ENCODE measurements around the gene ELAVL2. TPM values are rescaled to one million over a fixed set of nuclear protein-coding genes. Genes with fewer than 3 reads are reported as not detected.

The ELAVL2 gene
- polyA plus RNA-seq, 4 donors: 2.9 to 4.6 (median 3.5) TPM

DNA sequence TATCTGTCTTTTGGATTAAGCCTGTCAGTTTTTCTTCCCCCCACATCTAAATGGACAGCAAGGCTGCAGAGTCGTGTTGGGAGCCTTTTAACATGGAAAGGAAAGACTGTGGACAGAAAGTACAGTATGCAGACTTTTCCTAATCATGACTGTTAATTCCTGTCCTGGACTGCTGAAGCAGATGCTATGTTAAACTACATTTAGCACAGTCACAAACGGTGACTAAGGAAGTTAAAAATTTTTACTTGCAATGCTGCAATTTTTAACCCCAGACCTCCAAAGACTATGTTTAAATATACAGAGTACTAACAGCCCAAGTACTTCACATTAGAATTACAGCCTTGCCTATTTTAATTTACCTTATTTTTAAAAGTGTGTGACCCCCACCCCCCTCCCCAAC lies 51.8 kb downstream of the ELAVL2 start:
- DNase-seq (ENCODE audit: low read depth in 4 of 4, low spot score in 3 of 4): no peak

DNA sequence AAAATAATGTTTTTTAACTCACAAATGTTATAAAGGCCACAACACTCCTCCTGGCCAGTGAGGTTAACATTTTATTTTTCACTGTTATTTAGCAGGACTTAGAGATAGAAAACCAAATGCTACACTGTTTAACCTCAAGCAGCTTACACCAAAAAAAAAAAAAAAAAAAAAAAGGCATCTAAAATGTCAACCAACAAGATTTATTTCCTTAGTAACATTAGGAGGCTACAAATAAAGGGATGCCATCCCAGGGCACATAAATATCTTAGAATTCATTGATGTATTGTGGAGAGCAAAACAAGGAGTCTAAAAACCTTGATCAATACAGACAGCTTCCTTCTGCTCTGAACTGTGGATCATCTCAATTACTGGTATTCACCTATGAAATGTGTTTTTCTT lies 53.7 kb downstream of the ELAVL2 start:
- DNase-seq (ENCODE audit: low read depth in 4 of 4, low spot score in 3 of 4): no peak

DNA sequence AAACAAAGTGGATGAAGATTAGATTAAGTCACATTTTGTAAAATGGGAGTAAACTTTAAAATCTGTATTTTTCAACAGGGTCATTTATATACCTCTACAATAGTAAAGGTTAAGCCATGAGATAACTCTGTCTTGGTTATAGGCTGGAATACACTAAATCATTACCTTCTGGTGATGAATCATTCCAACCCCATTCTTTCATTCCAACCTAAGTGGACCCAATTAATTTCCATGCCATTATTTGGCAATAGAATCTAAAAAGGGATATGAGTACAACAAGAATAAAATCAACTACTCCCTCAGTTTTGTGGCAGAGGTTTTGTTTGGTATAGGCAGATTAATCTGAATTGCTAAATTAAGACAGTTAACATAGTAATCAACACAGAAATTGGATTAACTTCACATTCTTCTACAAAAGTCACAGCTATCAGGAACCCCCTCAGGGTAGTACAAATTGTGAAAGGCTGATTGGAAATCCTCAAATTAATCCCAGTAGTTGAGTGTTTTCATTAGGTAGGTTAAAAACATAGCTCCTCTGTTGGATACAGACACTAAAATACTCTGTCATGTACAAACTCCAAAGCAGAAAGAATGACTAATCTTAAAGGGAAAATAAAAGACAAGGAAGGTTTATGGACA lies 54.2 kb downstream of the ELAVL2 start:
- no peak for DNase-seq (ENCODE audit: low read depth in 4 of 4, low spot score in 3 of 4)

DNA sequence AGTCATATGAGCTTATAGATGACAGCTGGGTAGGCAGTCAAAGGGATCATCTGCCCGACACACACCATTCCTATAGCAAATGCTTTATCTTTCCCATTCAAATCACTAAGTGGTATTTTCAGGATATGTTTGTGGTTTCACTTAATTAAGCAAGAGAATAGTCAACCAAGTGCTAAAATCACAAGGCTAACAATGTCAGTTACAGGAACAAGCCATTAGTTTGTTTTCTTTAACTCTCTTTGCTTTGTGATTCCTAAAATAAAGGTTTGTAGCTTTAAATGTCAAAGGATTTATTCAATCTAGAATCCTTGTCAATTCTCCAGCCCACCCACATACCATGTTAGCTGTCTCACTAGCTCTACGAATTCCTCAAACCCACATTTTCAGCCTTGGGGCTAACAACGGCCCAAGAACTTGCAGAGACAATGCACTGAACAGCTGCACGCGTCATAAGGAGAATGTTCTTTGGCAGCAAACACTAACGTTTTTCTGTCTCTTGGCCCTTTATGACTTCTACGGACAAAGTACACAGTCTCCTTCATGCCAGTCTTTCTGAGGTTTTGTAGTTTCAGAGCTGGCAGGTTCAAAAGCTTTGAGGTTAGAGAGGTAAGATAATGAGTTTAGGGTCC lies 56.6 kb downstream of the ELAVL2 start:
- no peak for DNase-seq (ENCODE audit: low read depth in 4 of 4, low spot score in 3 of 4)

DNA sequence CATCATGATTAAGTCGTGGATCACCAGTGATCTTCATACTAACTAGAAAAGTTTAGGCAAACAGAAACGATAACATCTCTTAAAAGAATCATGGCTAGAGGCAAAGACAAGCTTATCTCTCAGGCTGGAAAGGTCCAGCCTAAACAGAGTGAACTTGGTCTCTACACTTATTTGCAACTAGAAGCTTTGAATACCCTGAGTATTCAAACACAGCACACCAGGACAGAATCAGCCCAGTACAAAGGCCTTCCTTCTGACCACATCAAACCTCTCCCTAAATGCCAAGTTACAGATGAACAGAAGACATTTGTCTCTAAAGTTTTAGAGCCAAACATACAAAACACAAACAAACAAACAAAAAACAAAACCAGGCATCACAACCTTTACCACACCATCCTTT lies 57.2 kb downstream of the ELAVL2 start:
- no peak for DNase-seq (ENCODE audit: low read depth in 4 of 4, low spot score in 3 of 4)

DNA sequence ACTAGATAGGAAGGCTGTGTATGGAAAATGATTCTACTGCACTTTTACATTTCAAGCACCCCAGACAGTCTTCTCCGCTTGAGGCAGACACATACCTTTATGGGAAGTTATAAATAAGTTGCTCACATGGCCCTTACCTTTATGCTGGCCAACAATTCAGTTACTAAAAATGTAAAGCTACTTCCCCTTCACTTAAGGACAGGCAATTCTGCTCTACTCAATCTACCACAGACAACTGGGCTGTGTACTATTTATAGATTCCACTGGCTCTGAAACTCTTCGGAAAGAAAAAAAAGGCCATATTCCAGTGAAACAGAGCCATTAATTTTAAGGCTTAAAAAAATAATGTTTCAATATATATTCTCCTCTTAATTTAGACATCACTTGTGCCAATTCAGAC lies 59.4 kb downstream of the ELAVL2 start:
- DNase-seq (ENCODE audit: low read depth in 4 of 4, low spot score in 3 of 4): no peak

DNA sequence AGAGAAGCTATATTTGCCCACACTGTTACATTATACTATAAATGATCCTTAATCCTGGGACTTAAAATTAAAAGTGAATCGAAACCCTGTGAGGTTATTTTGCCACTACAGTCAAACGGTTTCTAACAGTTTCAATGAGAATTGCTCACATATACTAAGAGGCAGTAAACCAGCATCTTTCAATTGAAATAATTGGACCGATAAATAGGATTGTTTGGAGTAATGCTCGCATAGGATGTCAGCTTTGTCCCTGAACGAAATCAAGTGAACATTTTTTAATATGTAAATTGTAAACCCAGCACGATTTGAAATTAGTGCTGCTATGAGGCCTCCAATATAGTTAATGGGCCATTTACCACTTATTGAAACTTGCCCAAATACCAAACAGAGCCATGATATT lies 60.5 kb downstream of the ELAVL2 start:
- no peak for DNase-seq (ENCODE audit: low read depth in 4 of 4, low spot score in 3 of 4)

DNA sequence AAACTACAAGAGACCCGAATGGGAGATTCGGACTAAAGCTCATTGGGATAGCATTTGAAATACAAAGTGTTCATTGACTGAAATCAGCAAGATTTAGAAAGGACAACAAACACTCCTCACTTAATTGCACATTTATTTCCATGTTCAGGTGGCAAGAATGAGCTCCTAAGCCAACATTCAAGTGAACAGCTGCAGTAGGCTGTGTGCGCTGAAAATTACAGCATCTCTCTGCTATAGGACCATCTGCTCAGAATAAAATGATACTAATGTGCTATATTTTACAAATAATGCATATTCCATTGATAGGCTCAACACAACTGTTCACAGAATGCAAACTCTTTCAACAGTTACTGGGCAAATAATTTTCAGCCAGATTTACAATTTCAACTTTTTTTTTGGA lies 61.8 kb downstream of the ELAVL2 start:
- no peak for DNase-seq (ENCODE audit: low read depth in 4 of 4, low spot score in 3 of 4)

DNA sequence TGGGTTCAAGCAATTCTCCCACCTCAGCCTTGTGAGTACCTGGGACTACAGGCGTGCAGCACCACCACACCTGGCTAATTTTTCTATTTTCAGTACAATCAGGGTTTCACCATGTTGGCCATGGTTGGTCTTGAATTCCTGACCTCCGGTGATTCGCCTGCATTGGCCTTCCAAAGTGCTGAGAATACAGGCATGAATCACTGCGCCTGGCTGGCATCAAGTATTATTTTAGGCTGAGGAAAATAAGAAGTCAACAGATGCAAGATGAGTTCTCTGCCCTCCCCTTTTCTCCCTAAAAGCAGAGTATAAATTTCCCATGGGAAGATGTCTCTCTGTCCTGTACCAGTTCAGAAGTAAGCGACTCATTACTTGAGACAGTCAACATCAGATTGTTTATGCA lies 71.5 kb downstream of the ELAVL2 start:
- no peak for DNase-seq (ENCODE audit: low read depth in 4 of 4, low spot score in 3 of 4)

DNA sequence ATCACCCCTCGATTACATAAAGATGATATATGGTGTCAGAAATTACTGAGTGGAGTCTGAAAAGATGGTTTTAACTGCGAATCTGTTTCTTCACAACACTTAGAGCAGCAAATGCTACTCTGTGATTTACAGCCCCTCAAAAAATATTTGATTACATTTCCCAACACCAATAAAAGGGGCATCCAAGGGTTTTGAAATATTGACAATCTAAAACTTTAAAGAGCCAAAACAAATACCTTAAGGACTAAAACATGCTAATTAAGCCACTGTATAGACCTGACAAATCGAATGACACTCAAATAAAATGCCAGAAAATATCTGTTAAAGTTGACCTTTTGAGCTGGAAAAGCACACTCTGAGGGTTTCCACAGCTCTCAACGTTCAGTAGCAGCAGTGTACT lies 73.2 kb downstream of the ELAVL2 start:
- no peak for DNase-seq (ENCODE audit: low read depth in 4 of 4, low spot score in 3 of 4)

DNA sequence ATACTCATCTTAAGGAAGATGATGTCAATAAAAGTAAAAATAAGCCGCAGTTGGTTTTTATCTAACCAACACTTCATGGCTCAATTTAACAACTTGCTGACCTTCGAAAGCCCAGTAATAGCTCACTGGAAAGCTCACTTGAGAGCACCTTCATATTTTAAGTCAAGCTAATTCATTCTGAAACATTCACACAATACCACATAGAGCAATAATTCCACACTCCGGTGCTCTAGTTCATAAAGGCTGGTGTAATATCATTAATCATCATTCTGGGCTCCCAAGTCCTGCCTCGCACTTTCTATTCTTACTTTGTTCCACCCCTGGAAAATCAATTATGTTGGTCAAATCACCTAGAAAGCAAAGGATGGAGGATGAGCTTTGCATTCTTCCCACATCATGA lies 74.4 kb downstream of the ELAVL2 start:
- no peak for DNase-seq (ENCODE audit: low read depth in 4 of 4, low spot score in 3 of 4)

DNA sequence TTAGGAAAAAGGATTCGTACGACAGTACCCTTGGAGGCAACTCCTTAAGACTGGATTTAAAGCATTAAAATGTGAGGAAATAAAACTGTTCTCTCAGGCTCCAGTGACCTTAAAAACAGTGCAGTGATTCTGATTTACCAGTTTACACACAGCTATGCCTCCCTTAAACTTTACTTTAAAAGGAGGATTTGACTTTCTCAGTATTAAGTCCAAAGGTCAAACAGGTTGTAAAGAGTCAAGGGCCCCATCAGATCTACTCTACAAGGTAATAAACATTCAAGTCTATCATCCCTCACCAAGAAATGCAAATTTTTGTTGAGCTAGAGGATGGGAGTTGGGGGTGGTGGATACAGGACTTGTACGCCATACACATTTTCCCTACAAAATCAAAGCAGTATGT lies 75.2 kb downstream of the ELAVL2 start:
- DNase-seq (ENCODE audit: low read depth in 4 of 4, low spot score in 3 of 4): no peak

DNA sequence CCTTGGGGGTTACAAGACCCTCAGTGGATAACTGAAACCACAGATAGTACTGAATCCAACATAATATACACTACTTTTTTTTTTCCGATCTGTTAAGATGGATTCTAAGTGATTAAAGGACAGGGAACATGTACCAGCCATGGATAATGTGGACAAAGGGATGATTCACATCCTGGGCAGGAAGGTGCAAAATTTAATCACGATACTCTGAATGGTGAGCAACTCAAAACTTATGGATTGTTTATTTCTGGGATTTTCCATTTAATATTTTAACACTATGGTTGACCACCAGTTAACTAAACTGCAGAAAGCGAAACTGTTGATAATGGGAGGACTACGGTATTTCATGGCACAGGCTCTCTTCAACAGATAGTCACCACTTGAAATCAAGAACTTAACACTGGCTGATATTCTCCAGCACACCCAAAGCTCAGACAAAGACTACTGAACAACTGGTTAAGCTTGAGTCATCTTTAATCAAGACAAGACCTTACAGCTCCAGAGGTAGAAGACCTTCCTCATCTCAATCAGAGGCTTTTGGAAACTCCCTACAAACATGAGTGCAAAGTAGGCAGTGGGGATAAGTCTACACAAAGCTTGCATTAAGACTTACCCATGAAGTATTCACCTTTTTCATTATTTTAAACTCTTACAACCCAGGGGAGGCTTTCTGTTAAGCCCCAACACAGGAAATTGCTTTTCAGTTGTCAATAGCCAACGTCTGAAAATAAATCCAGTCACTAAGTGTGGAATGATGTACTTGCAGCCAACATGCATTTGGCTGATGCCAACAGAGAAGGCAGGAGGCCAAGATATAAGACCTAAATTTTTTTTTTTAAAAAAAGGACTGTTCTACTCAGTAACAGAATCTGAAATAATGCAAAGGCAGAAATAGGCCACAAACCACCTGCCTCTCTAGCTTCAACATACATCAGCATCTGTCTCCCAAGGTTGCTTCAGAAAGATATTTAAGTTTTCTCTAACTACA lies 78.7 kb downstream of the ELAVL2 start:
- no peak for DNase-seq (ENCODE audit: low read depth in 4 of 4, low spot score in 3 of 4)

DNA sequence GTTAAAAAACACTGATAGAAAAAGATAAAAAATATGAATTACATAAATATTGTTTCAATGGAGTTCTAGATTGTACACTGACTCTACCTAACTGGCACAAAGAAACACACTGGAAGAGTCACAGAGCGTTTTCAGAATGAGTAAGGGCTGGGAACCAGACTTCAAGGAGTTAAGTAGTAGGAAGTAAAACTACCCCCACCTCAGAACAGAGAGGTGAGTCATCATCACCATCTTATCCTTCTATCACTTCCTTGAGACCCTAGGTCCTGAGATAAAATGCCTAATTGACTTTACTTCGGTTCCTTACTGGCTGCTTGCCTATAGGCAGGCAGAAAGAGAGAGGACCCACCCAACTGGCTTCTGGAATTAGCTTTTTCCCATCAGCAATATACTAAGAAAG lies 79.7 kb downstream of the ELAVL2 start:
- no peak for DNase-seq (ENCODE audit: low read depth in 4 of 4, low spot score in 3 of 4)

DNA sequence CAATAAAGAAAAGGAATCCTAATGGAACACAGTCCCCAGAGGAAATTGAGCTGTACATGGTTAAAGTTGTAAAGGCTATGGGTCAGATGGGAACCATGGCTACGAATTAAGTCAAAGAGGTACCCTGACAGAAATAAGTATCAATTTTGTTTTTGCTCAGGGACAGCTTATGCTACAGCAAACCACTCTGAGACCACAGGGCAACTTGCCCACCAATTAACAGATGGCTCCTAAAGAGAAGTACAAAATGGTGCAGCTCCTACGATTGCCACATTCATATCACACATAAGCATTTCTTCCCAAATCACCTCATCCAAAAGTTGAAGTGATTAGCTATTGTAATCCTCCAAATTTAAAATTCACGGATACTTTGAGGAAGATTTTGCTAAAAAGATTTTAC lies 83.0 kb downstream of the ELAVL2 start:
- DNase-seq (ENCODE audit: low read depth in 4 of 4, low spot score in 3 of 4): no peak

DNA sequence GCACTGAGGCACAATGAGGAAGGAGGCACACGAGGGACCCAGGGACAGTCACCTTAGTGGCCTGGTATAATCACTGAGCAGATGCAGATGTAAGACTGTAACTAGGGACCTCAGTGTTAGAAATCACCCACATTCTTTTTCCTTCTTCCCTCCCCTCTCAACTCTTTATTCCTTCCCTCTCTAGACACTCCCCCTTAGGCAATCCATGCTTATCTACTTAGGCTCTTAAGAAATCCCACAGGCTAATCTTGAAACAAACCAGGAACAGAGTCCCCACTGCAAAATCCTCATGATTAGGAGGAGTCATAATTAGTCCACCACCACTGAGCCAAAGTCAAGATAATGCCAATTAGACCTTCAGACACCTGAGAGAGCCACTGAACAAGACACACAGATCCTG lies 84.7 kb downstream of the ELAVL2 start:
- DNase-seq (ENCODE audit: low read depth in 4 of 4, low spot score in 3 of 4): no peak

DNA sequence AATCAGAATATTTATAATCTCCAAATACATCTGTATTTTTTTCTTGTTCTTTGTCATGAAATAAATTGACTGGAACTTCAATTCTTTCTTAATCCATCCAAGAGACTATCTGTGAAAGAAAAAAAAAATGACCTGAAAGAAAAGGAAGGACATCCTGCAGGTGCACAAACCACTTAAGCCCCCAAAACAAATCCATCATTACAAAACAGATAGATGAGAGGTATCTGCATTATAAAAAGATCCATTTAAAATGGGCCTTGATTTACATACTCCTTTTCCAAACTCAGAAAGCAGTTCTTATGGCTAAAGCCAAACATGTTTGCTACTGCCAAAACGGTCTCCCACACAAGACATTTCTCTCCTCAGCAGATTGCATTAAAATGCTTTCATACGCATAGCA lies 85.5 kb downstream of the ELAVL2 start:
- DNase-seq (ENCODE audit: low read depth in 4 of 4, low spot score in 3 of 4): no peak

DNA sequence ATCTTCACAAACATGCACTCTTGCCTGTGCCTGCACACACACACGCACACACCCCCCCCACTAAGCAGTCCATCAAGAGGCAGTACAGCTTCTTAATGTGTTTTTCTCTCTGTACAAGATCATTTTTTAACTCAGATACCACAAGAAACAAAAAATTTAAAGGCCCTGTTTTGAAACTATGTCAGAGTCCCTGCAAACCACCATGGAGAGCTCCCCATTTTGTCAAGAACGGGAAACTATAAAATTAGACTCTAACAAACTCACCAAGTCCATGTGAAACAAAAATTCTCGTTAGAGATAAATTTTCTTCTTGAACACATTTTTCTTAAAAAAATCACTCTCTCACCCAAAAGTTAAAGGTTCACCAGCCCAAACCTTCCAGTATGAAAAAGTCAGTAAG lies 86.3 kb downstream of the ELAVL2 start:
- no peak for DNase-seq (ENCODE audit: low read depth in 4 of 4, low spot score in 3 of 4)

DNA sequence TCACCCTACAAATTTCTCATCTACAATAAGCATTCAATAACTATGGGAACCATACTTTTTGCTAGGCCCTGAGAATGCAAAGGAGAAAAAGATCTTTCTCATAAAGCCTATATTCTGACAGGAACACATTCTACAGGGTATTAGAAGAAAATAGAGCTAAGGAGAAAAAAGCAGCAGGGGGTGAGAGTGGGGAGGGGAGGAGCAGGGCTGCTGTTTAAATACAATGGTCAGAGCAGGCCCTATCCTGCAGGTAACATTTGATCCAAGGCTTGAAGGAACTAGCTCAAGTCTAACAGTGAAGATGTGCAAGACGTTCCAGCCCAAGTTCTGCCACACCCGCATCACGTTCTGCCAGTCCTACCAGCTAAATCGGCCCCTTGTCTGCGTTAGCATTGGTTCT lies 89.7 kb downstream of the ELAVL2 start:
- no peak for DNase-seq (ENCODE audit: low read depth in 4 of 4, low spot score in 3 of 4)

DNA sequence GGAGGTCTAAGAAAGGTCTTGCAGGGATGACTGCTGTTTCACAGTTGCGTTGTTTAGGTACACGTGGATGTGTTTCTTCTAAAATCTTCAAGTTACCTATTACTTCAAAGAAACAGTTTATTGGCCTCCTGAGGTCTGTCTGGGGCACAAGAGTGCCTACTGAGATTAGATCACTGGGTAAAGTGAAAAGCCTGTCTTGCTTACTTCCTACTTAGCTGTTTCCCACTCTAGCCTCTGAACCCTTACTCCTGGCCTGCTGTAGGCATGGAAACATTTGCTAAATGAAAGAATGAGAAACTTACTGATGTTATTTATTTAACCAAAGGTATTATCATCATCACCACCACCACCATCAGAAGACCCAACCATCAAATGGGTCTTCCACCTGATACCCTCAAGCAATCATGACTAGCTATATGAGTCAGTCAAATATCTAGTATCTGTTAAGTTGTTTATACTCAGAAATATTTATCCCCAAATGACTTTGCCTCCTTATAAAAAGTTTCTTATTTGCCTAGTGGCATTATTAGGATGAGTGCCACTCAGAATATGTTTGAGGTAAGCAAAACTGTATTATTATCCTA lies 92.5 kb downstream of the ELAVL2 start:
- DNase-seq (ENCODE audit: low read depth in 4 of 4, low spot score in 3 of 4): no peak

DNA sequence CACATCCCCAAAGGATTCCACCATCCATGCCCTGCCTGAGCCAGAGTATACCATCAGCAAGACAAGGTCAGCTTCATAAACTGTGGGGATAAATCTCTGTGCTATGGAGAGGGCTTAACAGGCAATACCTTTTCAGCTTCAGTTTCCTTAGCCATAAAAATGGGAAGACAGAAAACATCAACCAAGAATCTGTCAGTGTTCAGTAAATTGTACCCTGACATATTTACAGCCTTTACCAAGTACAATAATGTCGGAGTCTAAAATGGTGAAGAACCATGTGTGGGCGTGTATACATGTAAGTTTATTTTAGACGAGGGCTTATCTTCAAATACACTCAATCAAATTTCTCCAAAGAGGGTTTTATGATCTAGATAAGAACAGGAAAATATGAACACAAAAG lies 94.7 kb downstream of the ELAVL2 start:
- DNase-seq (ENCODE audit: low read depth in 4 of 4, low spot score in 3 of 4): peak in 3 of 4 donors; percentile 18 to 42 (median 34)

Data from right renal pelvis (tissue), 4 donors.